SU-DHL-6 (cell line): Measurements from ENCODE around the gene DIAPH2.
"Not testable (repeated sequence)": the region's sequence is repeated elsewhere in the genome, so short reads cannot be mapped to it uniquely, and the experiment has no call there.

Experiments
- H2AFZ ChIP-seq: fragments of 200-600 bp; sonication (generic); 2 replicates; pipeline ENCODE4 v1.6.1; 2014; ENCODE audit warnings: low read depth, mild to moderate bottlenecking, moderate library complexity, mixed read lengths, antibody characterized with exemption, low read length; ENCODE audit not compliant: severe bottlenecking
- H3F3A ChIP-seq: fragments of 200-600 bp; shearing (Covaris generic); 2 replicates; pipeline ENCODE4 v1.6.0; 2016; ENCODE audit warnings: antibody characterized with exemption, mild to moderate bottlenecking; ENCODE audit not compliant: insufficient read depth
- H3K27ac ChIP-seq: fragments of 200-600 bp; sonication (generic); 2 replicates; pipeline ENCODE4 v1.5.1; 2016; ENCODE audit warnings: low read depth, mild to moderate bottlenecking, low read length, moderate library complexity, mixed read lengths
- H3K27me3 ChIP-seq: fragments of 200-600 bp; sonication (generic), shearing (Covaris generic); 2 replicates; pipeline ENCODE4 v1.6.0; 2014; ENCODE audit warnings: mild to moderate bottlenecking, low read length
- H3K36me3 ChIP-seq: fragments of 200-600 bp; sonication (generic); 2 replicates; pipeline ENCODE4 v1.6.1; 2014; ENCODE audit warnings: mild to moderate bottlenecking, low read length, mixed read lengths
- H3K4me2 ChIP-seq: fragments of 300-600, 200-600 bp; shearing (Covaris generic), sonication (generic); 2 replicates; pipeline ENCODE4 v1.6.0; 2014; ENCODE audit warnings: low read length, low read depth, mild to moderate bottlenecking; ENCODE audit not compliant: poor library complexity, severe bottlenecking
- H3K4me3 ChIP-seq: fragments of 200-600 bp; sonication (generic); 2 replicates; pipeline ENCODE4 v1.5.1; 2014; ENCODE audit warnings: antibody characterized with exemption, low read length, mild to moderate bottlenecking, mixed read lengths; ENCODE audit not compliant: insufficient read depth, poor library complexity, severe bottlenecking
- H3K79me2 ChIP-seq: fragments of 200-600 bp; sonication (generic); 2 replicates; pipeline ENCODE4 v1.6.1; 2014; ENCODE audit warnings: mild to moderate bottlenecking, low read length, moderate library complexity; ENCODE audit not compliant: insufficient read depth
- H3K9ac ChIP-seq: fragments of 200-600 bp; sonication (generic); 2 replicates; pipeline ENCODE4 v1.7.0; 2014; ENCODE audit warnings: mild to moderate bottlenecking, low read length
- H3K9me2 ChIP-seq: fragments of 200-600 bp; sonication (generic); replicated peaks from 2 replicates; pipeline ENCODE4 v1.6.1; 2014; ENCODE audit warnings: low read length; ENCODE audit not compliant: insufficient read depth
- H3K9me3 ChIP-seq: fragments of 200-600 bp; sonication (generic); 2 replicates; pipeline ENCODE4 v1.6.1; 2014; ENCODE audit warnings: low read length, mixed read lengths; ENCODE audit not compliant: insufficient read depth
- H4K20me1 ChIP-seq: fragments of 200-600 bp; sonication (generic); 2 replicates; pipeline ENCODE4 v1.6.1; 2014; ENCODE audit warnings: low read depth, mild to moderate bottlenecking, antibody characterized with exemption, low read length, moderate library complexity, mixed read lengths
- CTCF ChIP-seq: fragments of 200-600 bp; sonication (generic); IDR thresholded peaks from one replicate; pipeline ENCODE4 v1.5.1; 2017; ENCODE audit warnings: antibody characterized with exemption, mild to moderate bottlenecking, low read length, moderate library complexity; ENCODE audit not compliant: insufficient read depth, poor library complexity, severe bottlenecking
- EZH2phosphoT487 ChIP-seq: fragments of 200-600 bp; sonication (generic), shearing (Covaris generic); conservative IDR thresholded peaks from 2 replicates; pipeline ENCODE4 v1.6.1; 2018; ENCODE audit warnings: mild to moderate bottlenecking, antibody characterized with exemption, low read length, moderate library complexity, mixed read lengths

DIAPH2 gene

GRCh38 chrX:96846841-96847240 is 162.2 kb downstream of the DIAPH2 start:
- Histone ChIP-seq H3K27me3 (no peaks in the 10 kb centered on the region), H4K20me1 (no peaks in the 10 kb centered on the region)

GRCh38 chrX:96859422-96859821 is 174.8 kb downstream of the DIAPH2 start:
- H3K27me3 ChIP-seq, H3K4me2 ChIP-seq, H3K9me3 ChIP-seq, H3K27ac ChIP-seq, H2AFZ ChIP-seq, H3K9me2 ChIP-seq, H3K4me3 ChIP-seq, H3F3A ChIP-seq, H3K79me2 ChIP-seq, H3K9ac ChIP-seq, H3K36me3 ChIP-seq, H4K20me1 ChIP-seq: not testable (repeated sequence)

More at GRCh38 chrX:96846841-96847240, 162.2 kb downstream of the DIAPH2 start:
- H3K9ac ChIP-seq, result no peak overlapping the region
- H3K9me2 ChIP-seq, result no peaks in the 10 kb centered on the region
- H3K79me2 ChIP-seq, result no peaks in the 10 kb centered on the region
- no peak overlapping the region for H3K4me3 ChIP-seq
- H3F3A ChIP-seq, result no peaks in the 10 kb centered on the region
- H3K9me3 ChIP-seq, result no peaks in the 10 kb centered on the region
- no peak for TF ChIP-seq EZH2phosphoT487
- TF ChIP-seq CTCF, result no peak
- no peak overlapping the region for H3K4me2 ChIP-seq
- H3K36me3 ChIP-seq, result no peaks in the 10 kb centered on the region
- no peak overlapping the region for H3K27ac ChIP-seq
- H2AFZ ChIP-seq, result no peak overlapping the region

- H3K27ac ChIP-seq, result no peak overlapping the region
- no peak for TF ChIP-seq EZH2phosphoT487
- TF ChIP-seq CTCF, result no peak
- peak overlapping the region; percentile 59 for H3K4me2 ChIP-seq
- H3K9me3 ChIP-seq, result no peaks in the 10 kb centered on the region
- peaks cover 4% of the 10 kb centered on the region; the same call in 1 of the 2 replicates for H3F3A ChIP-seq
- no peaks in the 10 kb centered on the region for H3K9me2 ChIP-seq
- H3K36me3 ChIP-seq, result no peaks in the 10 kb centered on the region
- no peaks in the 10 kb centered on the region for H4K20me1 ChIP-seq
- H3K27me3 ChIP-seq, result no peaks in the 10 kb centered on the region
- no peak overlapping the region for H3K4me3 ChIP-seq
- no peak overlapping the region for H2AFZ ChIP-seq
- no peak overlapping the region for H3K9ac ChIP-seq
- no peaks in the 10 kb centered on the region for H3K79me2 ChIP-seq
Observed at GRCh38 chrX:96861218-96861617, 176.6 kb downstream of the DIAPH2 start.

GRCh38 chrX:96861661-96862060 is 177.0 kb downstream of the DIAPH2 start:
- H3K79me2 ChIP-seq, result no peaks in the 10 kb centered on the region
- H3K9me3 ChIP-seq, result no peaks in the 10 kb centered on the region
- TF ChIP-seq CTCF, result no peak
- TF ChIP-seq EZH2phosphoT487, result no peak
- H3K4me3 ChIP-seq, result no peak overlapping the region
- peaks cover 4% of the 10 kb centered on the region; the same call in 1 of the 2 replicates for H3F3A ChIP-seq
- H4K20me1 ChIP-seq, result no peaks in the 10 kb centered on the region
- no peaks in the 10 kb centered on the region for H3K27me3 ChIP-seq
- no peaks in the 10 kb centered on the region for H3K36me3 ChIP-seq
- H3K9me2 ChIP-seq, result no peaks in the 10 kb centered on the region
- H2AFZ ChIP-seq, result no peak overlapping the region
- no peak overlapping the region for H3K27ac ChIP-seq
- H3K9ac ChIP-seq, result no peak overlapping the region
- peak overlapping the region; percentile 59 for H3K4me2 ChIP-seq
